HG02885 (cell line): ENCODE results near the gene KCNS3.

ENCODE experiments used
- ATAC-seq: cut with Tn5 transposase; IDR thresholded peaks from one replicate; pipeline ENCODE4 v1.9.1; 2021; ENCODE audit warnings: mild to moderate bottlenecking; ENCODE audit not compliant: unreplicated experiment, poor library complexity

The KCNS3 gene

GRCh38 chr2:17876590-17876989 lies 1.9 kb upstream of the KCNS3 start:
- ATAC-seq = no peak

- ATAC-seq = peak; percentile 26
Observed at GRCh38 chr2:17877811-17878280, 621 bp upstream of the KCNS3 start.

- peak; percentile 9 for ATAC-seq
Observed at GRCh38 chr2:17879137-17879912, 858 bp downstream of the KCNS3 start.

GRCh38 chr2:17879913-17880274 lies 1.4 kb downstream of the KCNS3 start:
- no peak for ATAC-seq

- ATAC-seq = no peak
Observed at GRCh38 chr2:17892770-17893534, 14.5 kb downstream of the KCNS3 start.

GRCh38 chr2:17894005-17894404 lies 15.5 kb downstream of the KCNS3 start:
- ATAC-seq = no peak

GRCh38 chr2:17894556-17894955 lies 16.1 kb downstream of the KCNS3 start:
- no peak for ATAC-seq

- ATAC-seq = no peak
Observed at GRCh38 chr2:17899871-17900270, 21.4 kb downstream of the KCNS3 start.

- no peak for ATAC-seq
Observed at GRCh38 chr2:17901246-17901645, 22.8 kb downstream of the KCNS3 start.

- ATAC-seq = no peak
Observed at GRCh38 chr2:17910980-17911379, 32.5 kb downstream of the KCNS3 start.

- ATAC-seq = peak; percentile 21
Observed at GRCh38 chr2:17911491-17912260, 33.2 kb downstream of the KCNS3 start.

- peak; percentile 99 for ATAC-seq
Observed at GRCh38 chr2:17912266-17912691, 33.8 kb downstream of the KCNS3 start.

GRCh38 chr2:17915099-17915498 lies 36.6 kb downstream of the KCNS3 start:
- no peak for ATAC-seq

- ATAC-seq = no peak
Observed at GRCh38 chr2:17915811-17916518, 37.5 kb downstream of the KCNS3 start.

- no peak for ATAC-seq
Observed at GRCh38 chr2:17916584-17916983, 38.1 kb downstream of the KCNS3 start.

GRCh38 chr2:17918789-17919188 lies 40.3 kb downstream of the KCNS3 start:
- no peak for ATAC-seq

GRCh38 chr2:17930773-17931172 lies 52.3 kb downstream of the KCNS3 start:
- ATAC-seq = no peak

GRCh38 chr2:17933256-17933655 lies 54.8 kb downstream of the KCNS3 start:
- ATAC-seq = no peak

GRCh38 chr2:17934721-17935120 lies 56.3 kb downstream of the KCNS3 start:
- no peak for ATAC-seq

- ATAC-seq = no peak
Observed at GRCh38 chr2:17935242-17935885, 56.9 kb downstream of the KCNS3 start.
